ENCODE results near the gene RAB4A.

DNA sequence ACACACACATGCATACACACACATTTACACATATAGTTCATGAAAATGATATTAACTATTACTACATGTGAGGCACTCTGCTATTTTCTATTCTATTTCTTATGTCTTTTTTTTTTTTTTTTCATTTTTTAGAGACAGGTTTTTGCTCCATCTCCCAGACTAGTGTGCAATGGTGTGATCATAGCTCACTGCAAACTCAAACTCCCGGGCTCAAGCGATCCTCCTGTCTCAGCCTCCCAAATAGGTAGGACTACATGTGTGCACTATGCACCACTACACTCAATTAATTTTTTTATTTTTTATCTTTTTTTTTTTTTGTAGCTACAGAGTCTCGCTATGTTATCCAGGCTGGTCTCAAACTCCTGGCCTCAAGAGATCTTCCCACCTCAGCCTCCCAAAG, 48.8 kb upstream of the RAB4A start:
- TF ChIP-seq NFRKB (IDR thresholded peaks at IDR 0.05) (no peak), SP1 (IDR thresholded peaks at IDR 0.05) (no peak), FOXM1 (IDR thresholded peaks at IDR 0.05; ENCODE audit: borderline replicate concordance) (no peak)

All from HEK293T (cell line).